HCT116 (cell line): Measurements from ENCODE around the gene NMU. TPM values are rescaled to one million over a fixed set of nuclear protein-coding genes. Genes with fewer than 3 reads are reported as not detected.

ENCODE experiments used
- ATAC-seq: fragments of 200-7000 bp; cut with Tn5 transposase; 2 replicates; pipeline ENCODE4 v1.9.1; 2020; ENCODE audit warnings: mild to moderate bottlenecking, moderate library complexity
- BruUV-seq: library from RNA; stranded (reverse); fragments of 400-500 nt; replicated peaks from 2 replicates; lab custom pipeline; 2021; lab: Mats Ljungman, UMichigan
- CTCF ChIA-PET: fragments of 300-600 bp; sonication (Branson Sonifier 250); formaldehyde crosslinking; loops from one replicate; lab custom pipeline; 2021; ENCODE audit warnings: antibody characterized with exemption; lab: Charles Lee
- POLR2A ChIA-PET: fragments of 300-600, 350-600 bp; sonication (Branson Sonifier 250); formaldehyde crosslinking; loops from one replicate; lab custom pipeline; 2021; ENCODE audit warnings: antibody characterized with exemption; lab: Charles Lee
- RAD21 ChIA-PET, 2 experiments: fragments of 300-600 bp; sonication (Branson Sonifier 250); formaldehyde crosslinking; loops; one replicate each; lab custom pipeline; 2023; ENCODE audit warnings: low total read pairs in 2 of 2; ENCODE audit not compliant: uncharacterized antibody in 2 of 2, unreplicated experiment in 2 of 2, low non-redundant PET in 1 of 2; lab: Charles Lee
- DNase-seq: peaks from one replicate; pipeline ENCODE4 v3.0.0-alpha.2; 2010; ENCODE audit warnings: low read depth, low spot score
- H2AFZ ChIP-seq: fragments of 200-600 bp; shearing (Covaris generic), sonication (generic); 2 replicates; pipeline ENCODE4 v1.6.1; 2017; ENCODE audit warnings: low read depth, mixed run types, mixed read lengths, antibody characterized with exemption, low read length; ENCODE audit not compliant: poor library complexity, severe bottlenecking
- H3K27ac ChIP-seq: 2 replicates; pipeline ENCODE4 v1.5.1; 2012; ENCODE audit warnings: low read depth, low read length
- H3K27me3 ChIP-seq: fragments of 200-600 bp; sonication (generic); 2 replicates; pipeline ENCODE4 v1.6.1; 2016; ENCODE audit warnings: mixed run types, low read length, mixed read lengths; ENCODE audit not compliant: insufficient read depth
- H3K36me3 ChIP-seq, 2 experiments: fragments of 200-500 bp in 1 of 2; fragments of 200-600 bp in 1 of 2; sonication (Bioruptor generic) in 1 of 2; sonication (generic) in 1 of 2; 2 replicates each; pipeline versions ENCODE4 v1.5.1 to v1.6.1; 2014 to 2016; ENCODE audit warnings: low read length in 2 of 2, inconsistent platforms in 1 of 2, mixed read lengths in 1 of 2, mixed run types in 1 of 2; ENCODE audit not compliant: insufficient read depth in 2 of 2, control insufficient read depth in 1 of 2
- H3K4me1 ChIP-seq, 2 experiments: fragments of 200-600 bp in 1 of 2; sonication (generic) in 1 of 2; 2 replicates each; pipeline versions ENCODE4 v1.5.1 to v1.6.1; 2012 to 2017; ENCODE audit warnings: low read length in 2 of 2, inconsistent platforms in 1 of 2, mild to moderate bottlenecking in 1 of 2, mixed read lengths in 1 of 2, mixed run types in 1 of 2, moderate library complexity in 1 of 2; ENCODE audit not compliant: insufficient read depth in 2 of 2, control insufficient read depth in 1 of 2
- H3K4me2 ChIP-seq: fragments of 200-600 bp; sonication (generic); 2 replicates; pipeline ENCODE4 v1.6.1; 2017; ENCODE audit warnings: mixed run types, low read length, mixed read lengths
- H3K4me3 ChIP-seq, 2 experiments: fragments of 200-600 bp in 1 of 2; sonication (generic) in 1 of 2; replicated peaks in 1 of 2; 2 replicates each; pipeline ENCODE4 v1.5.1; 2011 to 2016; ENCODE audit warnings: low read length in 2 of 2, control low read depth in 1 of 2, low read depth in 1 of 2, mild to moderate bottlenecking in 1 of 2, mixed read lengths in 1 of 2, mixed run types in 1 of 2
- H3K79me2 ChIP-seq: fragments of 200-600 bp; sonication (generic); 2 replicates; pipeline ENCODE4 v1.6.1; 2017; ENCODE audit warnings: mild to moderate bottlenecking, mixed run types, low read length, moderate library complexity, mixed read lengths; ENCODE audit not compliant: insufficient read depth
- H3K9ac ChIP-seq: fragments of 200-600 bp; sonication (generic); 2 replicates; pipeline ENCODE4 v1.6.1; 2016; ENCODE audit warnings: low read length, mixed read lengths
- H3K9me2 ChIP-seq: fragments of 200-600 bp; sonication (generic), shearing (Covaris generic); 2 replicates; pipeline ENCODE4 v1.6.1; 2017; ENCODE audit warnings: mixed run types, mild to moderate bottlenecking, moderate library complexity; ENCODE audit not compliant: insufficient read depth
- H3K9me3 ChIP-seq, 2 experiments: fragments of 200-500 bp in 1 of 2; fragments of 200-600 bp in 1 of 2; sonication (Bioruptor generic) in 1 of 2; sonication (generic) in 1 of 2; 2 replicates each; pipeline ENCODE4 v1.6.1; 2014 to 2017; ENCODE audit warnings: low read length in 2 of 2, mixed read lengths in 2 of 2, inconsistent platforms in 1 of 2, low read depth in 1 of 2, mild to moderate bottlenecking in 1 of 2, mixed run types in 1 of 2, moderate library complexity in 1 of 2; ENCODE audit not compliant: control insufficient read depth in 1 of 2, insufficient read depth in 1 of 2
- H4K20me1 ChIP-seq: fragments of 200-600 bp; sonication (generic), shearing (Covaris generic); 2 replicates; pipeline ENCODE4 v1.6.1; 2017; ENCODE audit warnings: mixed run types, mild to moderate bottlenecking, moderate library complexity; ENCODE audit not compliant: insufficient read depth
- FOSL1 ChIP-seq: IDR thresholded peaks from 2 replicates; pipeline ENCODE4 v1.6.1; 2012; ENCODE audit warnings: low read depth
- POLR2A ChIP-seq: IDR thresholded peaks from 2 replicates; pipeline ENCODE4 v1.7.0; 2011; ENCODE audit warnings: borderline replicate concordance; ENCODE audit not compliant: insufficient read depth, insufficient read length; ENCODE audit errors: extremely low read depth
- POLR2AphosphoS5 ChIP-seq: IDR thresholded peaks from 2 replicates; pipeline ENCODE4 v1.6.1; 2011; ENCODE audit warnings: mild to moderate bottlenecking, low read depth, low read length, moderate library complexity
- SP1 ChIP-seq: IDR thresholded peaks from 2 replicates; pipeline ENCODE4 v1.6.1; 2012; ENCODE audit warnings: low read depth
- SRF ChIP-seq: IDR thresholded peaks from 2 replicates; pipeline ENCODE4 v1.6.1; 2012; ENCODE audit warnings: low read depth
- ZFX ChIP-seq: fragments of 450-650 bp; IDR thresholded peaks from 2 replicates; pipeline ENCODE4 v1.6.1; 2017
- intact Hi-C: fragments of 100-400 bp; cut with micrococcal nuclease; formaldehyde crosslinking; loops from 2 replicates; pipeline ENCODE4 v1.10.0; 2022
- total RNA-seq: library from RNA; stranded (reverse); gene quantifications from one replicate; pipeline ENCODE4 v1.2.1, GENCODE V29; 2021; ENCODE audit not compliant: unreplicated experiment
- TF ChIP-seq, protein P1 (sequence below): IDR thresholded peaks from 2 replicates; pipeline ENCODE4 v1.6.1; 2012
- TF ChIP-seq, protein P2 (sequence below), 3 experiments: fragments of 200-600 bp in 1 of 3; sonication (generic) in 1 of 3; IDR thresholded peaks in 2 of 3; conservative IDR thresholded peaks in 1 of 3; 2 replicates each; pipeline ENCODE4 v1.5.1; 2012 to 2017; ENCODE audit warnings: low read depth in 2 of 3, low read length in 2 of 3, antibody characterized with exemption in 1 of 3, borderline replicate concordance in 1 of 3, control low read depth in 1 of 3, mild to moderate bottlenecking in 1 of 3, mixed read lengths in 1 of 3, mixed run types in 1 of 3, moderate library complexity in 1 of 3; ENCODE audit not compliant: insufficient read depth in 1 of 3
- TF ChIP-seq, protein P3 (sequence below): IDR thresholded peaks from 2 replicates; pipeline ENCODE4 v1.6.1; 2012; ENCODE audit warnings: low read depth

The NMU gene
- total RNA-seq, 1 experiment from 2014 or later = 81.1 TPM

DNA sequence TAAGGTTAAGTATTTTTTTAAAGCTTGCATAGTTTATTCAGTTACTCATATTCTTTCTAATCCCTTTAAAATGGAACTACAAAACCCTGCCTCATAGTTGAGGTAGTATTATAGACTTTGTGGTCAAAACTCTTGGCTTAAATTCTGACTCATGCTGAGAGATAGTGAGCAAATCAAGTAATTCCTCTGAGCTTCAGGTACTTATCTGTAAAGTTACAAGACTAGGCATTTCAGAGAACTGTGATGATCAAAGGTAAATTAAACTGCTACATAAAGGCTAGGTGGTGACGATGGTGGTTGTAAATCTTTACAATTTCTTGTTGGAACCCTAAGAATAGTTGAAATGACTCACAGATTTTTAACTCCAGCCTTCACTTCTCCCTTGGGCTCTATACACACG lies 86.2 kb downstream of the NMU start (continued):
- TF ChIP-seq POLR2AphosphoS5 (peak; percentile 55; the same call in 1 of the 2 replicates), SP1 (peak; percentile 94)

DNA sequence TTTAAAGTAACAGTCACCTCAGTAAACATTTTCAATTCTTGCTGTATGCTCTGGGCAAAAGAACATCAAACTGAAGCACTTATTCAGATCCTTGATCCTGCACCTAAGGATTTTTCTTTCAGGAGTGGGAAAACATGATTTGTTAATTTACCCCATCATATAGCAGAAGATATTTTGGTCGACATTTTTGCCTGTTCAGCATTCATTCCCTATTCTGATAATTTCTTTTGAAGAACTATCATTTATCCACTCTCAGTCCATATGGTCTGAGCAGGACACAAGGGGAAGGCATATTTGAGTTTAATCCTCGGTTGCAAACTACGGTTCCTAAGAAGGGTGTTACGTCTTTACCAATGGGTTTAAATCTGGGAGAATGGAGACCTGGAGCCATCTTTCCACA lies 88.2 kb downstream of the NMU start:
- H2AFZ ChIP-seq = no peak overlapping the region
- no TSS peak for BruUV-seq
- RAD21 ChIA-PET = no interaction called here

More for the DNA sequence above, 88.2 kb downstream of the NMU start:
- no peaks in the 10 kb centered on the region for H3K36me3 ChIP-seq
- H3K9me2 ChIP-seq = no peaks in the 10 kb centered on the region
- H3K4me3 ChIP-seq = peak overlapping the region; percentile 73 to 80
- ChIA-PET CTCF (no interaction called here), POLR2A (no interaction called here)
- H3K4me1 ChIP-seq = peaks cover 57 to 68% of the 10 kb centered on the region in 2 experiments
- DNase-seq (no peak), ATAC-seq (no peak)
- H3K4me2 ChIP-seq = peak overlapping the region; percentile 91
- TF ChIP-seq, protein P1, sequence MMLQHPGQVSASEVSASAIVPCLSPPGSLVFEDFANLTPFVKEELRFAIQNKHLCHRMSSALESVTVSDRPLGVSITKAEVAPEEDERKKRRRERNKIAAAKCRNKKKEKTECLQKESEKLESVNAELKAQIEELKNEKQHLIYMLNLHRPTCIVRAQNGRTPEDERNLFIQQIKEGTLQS = no peak
- TF ChIP-seq SP1 (0 out of 2 replicates have a peak, but pooled peaks have one; percentile 14), POLR2A (no peak), SRF (no peak), FOSL1 (no peak), ZFX (no peak)
- TF ChIP-seq, protein P2, sequence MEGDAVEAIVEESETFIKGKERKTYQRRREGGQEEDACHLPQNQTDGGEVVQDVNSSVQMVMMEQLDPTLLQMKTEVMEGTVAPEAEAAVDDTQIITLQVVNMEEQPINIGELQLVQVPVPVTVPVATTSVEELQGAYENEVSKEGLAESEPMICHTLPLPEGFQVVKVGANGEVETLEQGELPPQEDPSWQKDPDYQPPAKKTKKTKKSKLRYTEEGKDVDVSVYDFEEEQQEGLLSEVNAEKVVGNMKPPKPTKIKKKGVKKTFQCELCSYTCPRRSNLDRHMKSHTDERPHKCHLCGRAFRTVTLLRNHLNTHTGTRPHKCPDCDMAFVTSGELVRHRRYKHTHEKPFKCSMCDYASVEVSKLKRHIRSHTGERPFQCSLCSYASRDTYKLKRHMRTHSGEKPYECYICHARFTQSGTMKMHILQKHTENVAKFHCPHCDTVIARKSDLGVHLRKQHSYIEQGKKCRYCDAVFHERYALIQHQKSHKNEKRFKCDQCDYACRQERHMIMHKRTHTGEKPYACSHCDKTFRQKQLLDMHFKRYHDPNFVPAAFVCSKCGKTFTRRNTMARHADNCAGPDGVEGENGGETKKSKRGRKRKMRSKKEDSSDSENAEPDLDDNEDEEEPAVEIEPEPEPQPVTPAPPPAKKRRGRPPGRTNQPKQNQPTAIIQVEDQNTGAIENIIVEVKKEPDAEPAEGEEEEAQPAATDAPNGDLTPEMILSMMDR (IDR thresholded peaks at IDR 0.05 in 2 of 3, conservative IDR thresholded peaks at IDR 0.05 in 1 of 3; ENCODE audit: borderline replicate concordance in 1 of 3, insufficient read depth in 1 of 3, low read depth in 2 of 3, low read length in 2 of 3) = no peak
- TF ChIP-seq, protein P3, sequence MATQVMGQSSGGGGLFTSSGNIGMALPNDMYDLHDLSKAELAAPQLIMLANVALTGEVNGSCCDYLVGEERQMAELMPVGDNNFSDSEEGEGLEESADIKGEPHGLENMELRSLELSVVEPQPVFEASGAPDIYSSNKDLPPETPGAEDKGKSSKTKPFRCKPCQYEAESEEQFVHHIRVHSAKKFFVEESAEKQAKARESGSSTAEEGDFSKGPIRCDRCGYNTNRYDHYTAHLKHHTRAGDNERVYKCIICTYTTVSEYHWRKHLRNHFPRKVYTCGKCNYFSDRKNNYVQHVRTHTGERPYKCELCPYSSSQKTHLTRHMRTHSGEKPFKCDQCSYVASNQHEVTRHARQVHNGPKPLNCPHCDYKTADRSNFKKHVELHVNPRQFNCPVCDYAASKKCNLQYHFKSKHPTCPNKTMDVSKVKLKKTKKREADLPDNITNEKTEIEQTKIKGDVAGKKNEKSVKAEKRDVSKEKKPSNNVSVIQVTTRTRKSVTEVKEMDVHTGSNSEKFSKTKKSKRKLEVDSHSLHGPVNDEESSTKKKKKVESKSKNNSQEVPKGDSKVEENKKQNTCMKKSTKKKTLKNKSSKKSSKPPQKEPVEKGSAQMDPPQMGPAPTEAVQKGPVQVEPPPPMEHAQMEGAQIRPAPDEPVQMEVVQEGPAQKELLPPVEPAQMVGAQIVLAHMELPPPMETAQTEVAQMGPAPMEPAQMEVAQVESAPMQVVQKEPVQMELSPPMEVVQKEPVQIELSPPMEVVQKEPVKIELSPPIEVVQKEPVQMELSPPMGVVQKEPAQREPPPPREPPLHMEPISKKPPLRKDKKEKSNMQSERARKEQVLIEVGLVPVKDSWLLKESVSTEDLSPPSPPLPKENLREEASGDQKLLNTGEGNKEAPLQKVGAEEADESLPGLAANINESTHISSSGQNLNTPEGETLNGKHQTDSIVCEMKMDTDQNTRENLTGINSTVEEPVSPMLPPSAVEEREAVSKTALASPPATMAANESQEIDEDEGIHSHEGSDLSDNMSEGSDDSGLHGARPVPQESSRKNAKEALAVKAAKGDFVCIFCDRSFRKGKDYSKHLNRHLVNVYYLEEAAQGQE = no peak
- intact Hi-C loops = loop anchor here (5.0 to 10.0 kb wide), 4 partner anchors 87 to 201 kb away; partner anchors contain the start of genes NMU and SRD5A3
- H3K9ac ChIP-seq = peak overlapping the region; percentile 85
- peak overlapping the region; percentile 100 for H3K27ac ChIP-seq
- no peaks in the 10 kb centered on the region for H4K20me1 ChIP-seq
- peaks cover 38% of the 10 kb centered on the region for H3K79me2 ChIP-seq
- no peaks in the 10 kb centered on the region for H3K9me3 ChIP-seq
- no peaks in the 10 kb centered on the region for H3K27me3 ChIP-seq
